ENCODE measurements around the gene FBXW2.

- TF ChIP-seq CHD2 (IDR thresholded peaks at IDR 0.05; ENCODE audit: borderline replicate concordance, low read depth, low read length) (no peak), SMC3 (IDR thresholded peaks at IDR 0.05; ENCODE audit: borderline replicate concordance, low read length) (no peak), SREBF1 (IDR thresholded peaks at IDR 0.05; ENCODE audit: low read length) (no peak), HDAC6 (IDR thresholded peaks at IDR 0.05; ENCODE audit: unreplicated experiment) (no peak)
- TF ChIP-seq, protein P1, sequence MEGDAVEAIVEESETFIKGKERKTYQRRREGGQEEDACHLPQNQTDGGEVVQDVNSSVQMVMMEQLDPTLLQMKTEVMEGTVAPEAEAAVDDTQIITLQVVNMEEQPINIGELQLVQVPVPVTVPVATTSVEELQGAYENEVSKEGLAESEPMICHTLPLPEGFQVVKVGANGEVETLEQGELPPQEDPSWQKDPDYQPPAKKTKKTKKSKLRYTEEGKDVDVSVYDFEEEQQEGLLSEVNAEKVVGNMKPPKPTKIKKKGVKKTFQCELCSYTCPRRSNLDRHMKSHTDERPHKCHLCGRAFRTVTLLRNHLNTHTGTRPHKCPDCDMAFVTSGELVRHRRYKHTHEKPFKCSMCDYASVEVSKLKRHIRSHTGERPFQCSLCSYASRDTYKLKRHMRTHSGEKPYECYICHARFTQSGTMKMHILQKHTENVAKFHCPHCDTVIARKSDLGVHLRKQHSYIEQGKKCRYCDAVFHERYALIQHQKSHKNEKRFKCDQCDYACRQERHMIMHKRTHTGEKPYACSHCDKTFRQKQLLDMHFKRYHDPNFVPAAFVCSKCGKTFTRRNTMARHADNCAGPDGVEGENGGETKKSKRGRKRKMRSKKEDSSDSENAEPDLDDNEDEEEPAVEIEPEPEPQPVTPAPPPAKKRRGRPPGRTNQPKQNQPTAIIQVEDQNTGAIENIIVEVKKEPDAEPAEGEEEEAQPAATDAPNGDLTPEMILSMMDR (IDR thresholded peaks at IDR 0.05 in 2 of 3, conservative IDR thresholded peaks at IDR 0.05 in 1 of 3; ENCODE audit: control insufficient read depth in 2 of 3, extremely low read depth in 1 of 3, insufficient read depth in 1 of 3, low read depth in 3 of 3, low read length in 3 of 3), result no peak
These were observed 33.3 kb downstream of the FBXW2 start for GRCh38 chr9:120759755-120760400.

Data from GM12878 (cell line).